SK-N-MC (cell line): ENCODE measurements around the gene CHPF2.

Experiments
- EZH2 ChIP-seq: fragments of 200-600 bp; sonication (generic); IDR thresholded peaks from one replicate; pipeline ENCODE4 v1.6.1; 2017; ENCODE audit warnings: antibody characterized with exemption
- FOXP2 ChIP-seq: optimal IDR thresholded peaks from 2 replicates; pipeline ENCODE3; 2011; ENCODE audit warnings: mild to moderate bottlenecking, moderate library complexity; ENCODE audit not compliant: insufficient read depth; ENCODE audit errors: extremely low read length, control extremely low read depth
- POLR2AphosphoS5 ChIP-seq: IDR thresholded peaks from 2 replicates; pipeline ENCODE4 v1.6.1; 2012; ENCODE audit warnings: mild to moderate bottlenecking, low read depth, low read length, borderline replicate concordance

GRCh38 chr7:151252561-151252835, 20.2 kb downstream of the CHPF2 start:
- TF ChIP-seq EZH2 (no peak), POLR2AphosphoS5 (no peak), FOXP2 (no peak)
